WTC11 (cell line): ENCODE measurements around the gene COQ2. TPM values are rescaled to one million over a fixed set of nuclear protein-coding genes. Genes with fewer than 3 reads are reported as not detected.

Experiments
- ATAC-seq: fragments of 200-7000 bp; cut with Tn5 transposase; 2 replicates; pipeline ENCODE4 v1.10.0; 2021; ENCODE audit warnings: mild to moderate bottlenecking, moderate library complexity
- CTCF ChIA-PET: fragments of 300-600 bp; sonication (Branson Sonifier 250); formaldehyde crosslinking; loops from one replicate; lab custom pipeline; 2021; ENCODE audit warnings: antibody characterized with exemption; lab: Charles Lee
- POLR2A ChIA-PET: fragments of 350-600 bp; sonication (Branson Sonifier 250); formaldehyde crosslinking; loops from one replicate; lab custom pipeline; 2021; ENCODE audit warnings: antibody characterized with exemption; lab: Charles Lee
- DNase-seq: peaks from one replicate; pipeline ENCODE4 v3.0.0; 2021; ENCODE audit warnings: low spot score
- H3K27ac Mint-ChIP-seq: 2 replicates; pipeline ENCODE4 v1.8.0; 2021; ENCODE audit warnings: mixed read lengths
- H3K27me3 Mint-ChIP-seq: 2 replicates; pipeline ENCODE4 v1.8.0; 2021; ENCODE audit warnings: low read depth, mild to moderate bottlenecking, moderate library complexity, mixed read lengths
- H3K36me3 Mint-ChIP-seq: 2 replicates; pipeline ENCODE4 v1.8.0; 2021; ENCODE audit warnings: mixed read lengths
- H3K4me1 Mint-ChIP-seq: 2 replicates; pipeline ENCODE4 v1.8.0; 2022; ENCODE audit warnings: mixed read lengths
- H3K4me3 Mint-ChIP-seq: 2 replicates; pipeline ENCODE4 v1.8.0; 2021; ENCODE audit warnings: mild to moderate bottlenecking, moderate library complexity, mixed read lengths
- H3K9me3 Mint-ChIP-seq: 2 replicates; pipeline ENCODE4 v1.8.0; 2021; ENCODE audit warnings: mixed read lengths
- ATF2 ChIP-seq: sonication (generic); formaldehyde crosslinking; IDR thresholded peaks from 2 replicates; pipeline ENCODE4 v1.8.1; 2022; ENCODE audit warnings: low read depth, missing genetic modification reagents, borderline replicate concordance
- ATF6 ChIP-seq: sonication (generic); formaldehyde crosslinking; IDR thresholded peaks from 2 replicates; pipeline ENCODE4 v1.8.1; 2023; ENCODE audit warnings: mild to moderate bottlenecking, missing genetic modification reagents
- CTCF ChIP-seq: fragments of 200-600 bp; IDR thresholded peaks from 2 replicates; pipeline ENCODE4 v1.8.0; 2022; ENCODE audit warnings: antibody characterized with exemption
- E2F1 ChIP-seq: sonication (generic); formaldehyde crosslinking; IDR thresholded peaks from 2 replicates; pipeline ENCODE4 v1.8.0; 2022; ENCODE audit warnings: mild to moderate bottlenecking, missing genetic modification reagents
- ESRRA ChIP-seq: sonication (generic); formaldehyde crosslinking; IDR thresholded peaks from 2 replicates; pipeline ENCODE4 v1.8.1; 2022; ENCODE audit warnings: mild to moderate bottlenecking, missing genetic modification reagents, borderline replicate concordance
- GTF2I ChIP-seq: fragments of 250-450 bp; sonication (Bioruptor Pico); conservative IDR thresholded peaks from 2 replicates; pipeline ENCODE4 v1.4.0; 2021; ENCODE audit warnings: mild to moderate bottlenecking
- JUN ChIP-seq: sonication (generic); formaldehyde crosslinking; IDR thresholded peaks from 2 replicates; pipeline ENCODE4 v1.8.0; 2023; ENCODE audit warnings: mild to moderate bottlenecking, missing genetic modification reagents
- MAX ChIP-seq: sonication (generic); formaldehyde crosslinking; IDR thresholded peaks from 2 replicates; pipeline ENCODE4 v1.8.0; 2022; ENCODE audit warnings: mild to moderate bottlenecking, missing genetic modification reagents
- NFYB ChIP-seq: sonication (generic); formaldehyde crosslinking; conservative IDR thresholded peaks from 2 replicates; pipeline ENCODE4 v1.8.0; 2022; ENCODE audit warnings: low read depth, missing genetic modification reagents
- NR1H2 ChIP-seq: sonication (generic); formaldehyde crosslinking; IDR thresholded peaks from 2 replicates; pipeline ENCODE4 v1.9.0; 2021; ENCODE audit warnings: mild to moderate bottlenecking, moderate library complexity, missing genetic modification reagents
- PREB ChIP-seq: sonication (generic); formaldehyde crosslinking; IDR thresholded peaks from 2 replicates; pipeline ENCODE4 v1.8.1; 2022; ENCODE audit warnings: mild to moderate bottlenecking, missing genetic modification reagents, moderate library complexity, borderline replicate concordance
- TCF7 ChIP-seq: sonication (generic); formaldehyde crosslinking; IDR thresholded peaks from 2 replicates; pipeline ENCODE4 v1.8.0; 2022; ENCODE audit warnings: mild to moderate bottlenecking, low read depth, missing genetic modification reagents, moderate library complexity
- TEAD1 ChIP-seq: sonication (generic); formaldehyde crosslinking; IDR thresholded peaks from 2 replicates; pipeline ENCODE4 v1.8.0; 2022; ENCODE audit warnings: mild to moderate bottlenecking, missing genetic modification reagents
- TEAD4 ChIP-seq: sonication (generic); formaldehyde crosslinking; IDR thresholded peaks from 2 replicates; pipeline ENCODE4 v1.8.0; 2022; ENCODE audit warnings: mild to moderate bottlenecking, missing genetic modification reagents
- ZBTB21 ChIP-seq: sonication (generic); formaldehyde crosslinking; IDR thresholded peaks from 2 replicates; pipeline ENCODE4 v1.8.1; 2023; ENCODE audit warnings: mild to moderate bottlenecking, missing genetic modification reagents, borderline replicate concordance
- ZNF138 ChIP-seq: sonication (generic); formaldehyde crosslinking; conservative IDR thresholded peaks from 2 replicates; pipeline ENCODE4 v1.8.1; 2022; ENCODE audit warnings: mild to moderate bottlenecking, moderate library complexity, missing genetic modification reagents
- ZNF423 ChIP-seq: fragments of 250-450 bp; sonication (Bioruptor Pico); IDR thresholded peaks from 2 replicates; pipeline ENCODE4 v2.1.2; 2022; ENCODE audit warnings: mild to moderate bottlenecking, moderate library complexity
- ZNF425 ChIP-seq: fragments of 250-450 bp; sonication (Bioruptor Pico); conservative IDR thresholded peaks from 2 replicates; pipeline ENCODE4 v1.9.0; 2021; ENCODE audit warnings: mild to moderate bottlenecking
- total RNA-seq: library from RNA; stranded (reverse); gene quantifications from 3 replicates; pipeline ENCODE4 v1.2.3, GENCODE V29; 2021

Gene COQ2
- total RNA-seq, 1 experiment from 2014 or later, result 21.6 TPM

- no peak overlapping the region for H3K4me3 Mint-ChIP-seq
- H3K27ac Mint-ChIP-seq, result no peak overlapping the region
- TF ChIP-seq MAX (CRISPR knock-in tag) (no peak), PREB (no peak), TEAD4 (CRISPR knock-in tag) (no peak), TCF7 (no peak), GTF2I (CRISPR knock-in tag) (no peak), NFYB (no peak), TEAD1 (CRISPR knock-in tag) (no peak), ZBTB21 (CRISPR knock-in tag) (no peak), CTCF (no peak), ZNF138 (CRISPR knock-in tag) (no peak), ATF2 (CRISPR knock-in tag) (no peak), ATF6 (CRISPR knock-in tag) (no peak), ESRRA (CRISPR knock-in tag) (no peak), JUN (no peak), ZNF425 (CRISPR knock-in tag) (no peak), ZNF423 (CRISPR knock-in tag) (no peak), NR1H2 (CRISPR knock-in tag) (no peak), E2F1 (CRISPR knock-in tag) (no peak)
- ATAC-seq, result no peak
- H3K4me1 Mint-ChIP-seq, result peaks cover 9% of the 10 kb centered on the region
- CTCF ChIA-PET, result interaction anchor here (1.0 to 1.1 kb wide), 3 partner anchors 45 to 60 kb away, joined by 3 to 6 read pairs (median 5); partner anchors contain the start of gene COQ2
- POLR2A ChIA-PET, result interaction anchor here (0.5 kb wide), 1 partner anchor 204 kb away, joined by 4 read pairs; no protein-coding TSS in a partner anchor
- H3K36me3 Mint-ChIP-seq, result no peaks in the 10 kb centered on the region
- DNase-seq, result no peak
- H3K9me3 Mint-ChIP-seq, result no peaks in the 10 kb centered on the region
- peaks cover 40% of the 10 kb centered on the region for H3K27me3 Mint-ChIP-seq
These were observed 45.0 kb upstream of the COQ2 start for GRCh38 chr4:83329521-83330110.
